SK-N-MC (cell line): ENCODE measurements around the gene GPATCH11.

Source experiments
- DNase-seq: peaks from one replicate; pipeline ENCODE4 v3.0.0-alpha.2; 2011; ENCODE audit warnings: low read depth, low spot score
- H3K27ac ChIP-seq: fragments of 200-600 bp; sonication (generic); 2 replicates; pipeline ENCODE4 v1.5.1; 2016; ENCODE audit warnings: mixed run types
- H3K36me3 ChIP-seq: fragments of 200-600 bp; sonication (generic); 2 replicates; pipeline ENCODE4 v1.6.1; 2017; ENCODE audit warnings: antibody characterized with exemption, low read length, mixed read lengths; ENCODE audit not compliant: insufficient read depth
- H3K4me3 ChIP-seq: fragments of 200-600 bp; sonication (generic); 2 replicates; pipeline ENCODE4 v1.5.1; 2016
- H3K9ac ChIP-seq: fragments of 200-600 bp; sonication (generic); 2 replicates; pipeline ENCODE4 v1.8.0; 2017; ENCODE audit warnings: mixed run types, mixed read lengths; ENCODE audit not compliant: insufficient read length
- H3K9me3 ChIP-seq: fragments of 200-600 bp; sonication (generic); 2 replicates; pipeline ENCODE4 v1.6.1; 2017; ENCODE audit warnings: low read depth, mild to moderate bottlenecking, antibody characterized with exemption, low read length, moderate library complexity, mixed read lengths
- EZH2 ChIP-seq: fragments of 200-600 bp; sonication (generic); IDR thresholded peaks from one replicate; pipeline ENCODE4 v1.6.1; 2017; ENCODE audit warnings: antibody characterized with exemption
- FOXP2 ChIP-seq: optimal IDR thresholded peaks from 2 replicates; pipeline ENCODE3; 2011; ENCODE audit warnings: mild to moderate bottlenecking, moderate library complexity; ENCODE audit not compliant: insufficient read depth; ENCODE audit errors: extremely low read length, control extremely low read depth
- POLR2AphosphoS5 ChIP-seq: IDR thresholded peaks from 2 replicates; pipeline ENCODE4 v1.6.1; 2012; ENCODE audit warnings: mild to moderate bottlenecking, low read depth, low read length, borderline replicate concordance

GPATCH11 gene

GRCh38 chr2:37100054-37100453 lies 15.7 kb downstream of the GPATCH11 start:
- no peak overlapping the region for H3K9ac ChIP-seq
- H3K36me3 ChIP-seq = peaks cover 51% of the 10 kb centered on the region
- H3K27ac ChIP-seq = no peak overlapping the region

GRCh38 chr2:37102588-37102987 lies 18.3 kb downstream of the GPATCH11 start:
- H3K9ac ChIP-seq = no peak overlapping the region
- no peak overlapping the region for H3K27ac ChIP-seq
- no peak for DNase-seq
- H3K4me3 ChIP-seq = no peak overlapping the region
- no peaks in the 10 kb centered on the region for H3K9me3 ChIP-seq
- no peak for TF ChIP-seq FOXP2
- peaks cover 38% of the 10 kb centered on the region for H3K36me3 ChIP-seq

More at GRCh38 chr2:37100054-37100453, 15.7 kb downstream of the GPATCH11 start:
- H3K9me3 ChIP-seq = no peaks in the 10 kb centered on the region
- DNase-seq = no peak
- H3K4me3 ChIP-seq = no peak overlapping the region
- no peak for TF ChIP-seq POLR2AphosphoS5
- no peak for TF ChIP-seq FOXP2
- TF ChIP-seq EZH2 = no peak

- H3K4me3 ChIP-seq = no peak overlapping the region
- no peak for TF ChIP-seq FOXP2
- TF ChIP-seq POLR2AphosphoS5 = no peak
- TF ChIP-seq EZH2 = no peak
- H3K36me3 ChIP-seq = peaks cover 40% of the 10 kb centered on the region
- no peak overlapping the region for H3K27ac ChIP-seq
- no peak for DNase-seq
- no peaks in the 10 kb centered on the region for H3K9me3 ChIP-seq
- H3K9ac ChIP-seq = no peak overlapping the region
Observed at GRCh38 chr2:37104178-37104577, 19.9 kb downstream of the GPATCH11 start.

- Histone ChIP-seq H3K27ac (no peak overlapping the region), H3K9me3 (no peaks in the 10 kb centered on the region), H3K9ac (no peak overlapping the region), H3K4me3 (no peak overlapping the region), H3K36me3 (peaks cover 36% of the 10 kb centered on the region)
- TF ChIP-seq EZH2 (no peak), POLR2AphosphoS5 (no peak), FOXP2 (no peak)
- DNase-seq = no peak
Observed at GRCh38 chr2:37105150-37105549, 20.8 kb downstream of the GPATCH11 start.

- Histone ChIP-seq H3K4me3 (no peak overlapping the region), H3K9me3 (no peaks in the 10 kb centered on the region), H3K36me3 (peaks cover 32% of the 10 kb centered on the region), H3K9ac (no peak overlapping the region), H3K27ac (no peak overlapping the region; the same call in 1 of the 2 replicates)
- no peak for DNase-seq
- TF ChIP-seq EZH2 (no peak), FOXP2 (no peak), POLR2AphosphoS5 (no peak)
Observed at GRCh38 chr2:37109523-37109922, 25.2 kb downstream of the GPATCH11 start.

- H3K36me3 ChIP-seq = peaks cover 36% of the 10 kb centered on the region
- no peaks in the 10 kb centered on the region for H3K9me3 ChIP-seq
- H3K27ac ChIP-seq = no peak overlapping the region
- DNase-seq = no peak
- H3K9ac ChIP-seq = no peak overlapping the region
- TF ChIP-seq EZH2 = no peak
- TF ChIP-seq POLR2AphosphoS5 = no peak
- TF ChIP-seq FOXP2 = no peak
- no peak overlapping the region for H3K4me3 ChIP-seq
Observed at GRCh38 chr2:37110306-37111212, 26.2 kb downstream of the GPATCH11 start.

- Histone ChIP-seq H3K9me3 (no peaks in the 10 kb centered on the region), H3K36me3 (peaks cover 36% of the 10 kb centered on the region), H3K27ac (no peak overlapping the region), H3K9ac (no peak overlapping the region), H3K4me3 (no peak overlapping the region)
- TF ChIP-seq FOXP2 = no peak
- no peak for TF ChIP-seq POLR2AphosphoS5
- TF ChIP-seq EZH2 = no peak
- no peak for DNase-seq
Observed at GRCh38 chr2:37111958-37112357, 27.6 kb downstream of the GPATCH11 start.

- no peak for DNase-seq
- peaks cover 27% of the 10 kb centered on the region for H3K36me3 ChIP-seq
- TF ChIP-seq EZH2 (no peak), FOXP2 (no peak)
- no peak overlapping the region for H3K27ac ChIP-seq
- H3K4me3 ChIP-seq = no peak overlapping the region
- H3K9ac ChIP-seq = no peak overlapping the region
- H3K9me3 ChIP-seq = no peaks in the 10 kb centered on the region
Observed at GRCh38 chr2:37117566-37117965, 33.2 kb downstream of the GPATCH11 start.

GRCh38 chr2:37119157-37119556 lies 34.8 kb downstream of the GPATCH11 start:
- Histone ChIP-seq H3K4me3 (no peak overlapping the region), H3K27ac (no peak overlapping the region), H3K9ac (no peak overlapping the region), H3K36me3 (peaks cover 27% of the 10 kb centered on the region), H3K9me3 (no peaks in the 10 kb centered on the region)
- no peak for DNase-seq
- TF ChIP-seq FOXP2 (no peak), EZH2 (no peak), POLR2AphosphoS5 (no peak)
